ENCODE measurements around the gene CREB3.

DNA sequence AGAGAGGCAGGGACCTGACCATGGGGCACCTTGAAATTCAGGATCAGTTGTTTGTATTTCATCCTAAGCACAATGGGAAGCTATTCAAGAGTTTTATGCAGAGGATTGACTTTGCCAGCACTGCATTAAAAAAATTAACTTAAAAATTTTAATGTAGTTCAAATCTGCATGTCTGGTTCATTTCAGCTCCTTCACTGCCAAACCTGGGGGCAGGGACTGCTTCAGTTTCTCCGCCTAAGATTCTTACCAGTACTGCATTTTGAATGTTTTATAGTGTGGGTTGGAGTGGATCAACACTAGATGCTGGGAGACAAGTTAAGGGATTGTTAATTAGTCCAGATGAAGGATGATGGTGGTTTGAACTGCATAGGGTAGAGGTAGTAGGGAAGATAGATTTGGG lies 37.3 kb downstream of the CREB3 start:
- TF ChIP-seq CTCF (IDR thresholded peaks at IDR 0.05; ENCODE audit: low read depth, low read length) (no peak), POLR2A (IDR thresholded peaks at IDR 0.05; ENCODE audit: extremely low read depth, insufficient read length) (no peak), MYC (IDR thresholded peaks at IDR 0.05; ENCODE audit: low read depth, low read length) (no peak)
- TF ChIP-seq, protein P1, sequence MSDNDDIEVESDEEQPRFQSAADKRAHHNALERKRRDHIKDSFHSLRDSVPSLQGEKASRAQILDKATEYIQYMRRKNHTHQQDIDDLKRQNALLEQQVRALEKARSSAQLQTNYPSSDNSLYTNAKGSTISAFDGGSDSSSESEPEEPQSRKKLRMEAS (IDR thresholded peaks at IDR 0.05; ENCODE audit: low read depth, low read length), result no peak
